SK-N-SH (cell line): ENCODE data around the gene CRYGC.

Experiments used
- CHD2 ChIP-seq: fragments of 150-350 bp; IDR thresholded peaks from 2 replicates; pipeline ENCODE4 v1.6.1; 2018; ENCODE audit warnings: low read length; ENCODE audit not compliant: partially characterized antibody
- EZH2phosphoT487 ChIP-seq: fragments of 200-600 bp; sonication (generic); IDR thresholded peaks from 2 replicates; pipeline ENCODE4 v1.6.1; 2017; ENCODE audit warnings: low read depth, mixed run types, mild to moderate bottlenecking, antibody characterized with exemption, moderate library complexity, borderline replicate concordance
- GATA2 ChIP-seq: sonication (generic); formaldehyde crosslinking; IDR thresholded peaks from 2 replicates; pipeline ENCODE4 v1.5.0; 2020; ENCODE audit warnings: mild to moderate bottlenecking, missing genetic modification reagents
- RAD21 ChIP-seq: IDR thresholded peaks from 2 replicates; pipeline ENCODE4 v1.6.1; 2012; ENCODE audit warnings: mild to moderate bottlenecking, low read length
- YY1 ChIP-seq: IDR thresholded peaks from 2 replicates; pipeline ENCODE4 v1.4.0; 2012; ENCODE audit warnings: low read depth, mild to moderate bottlenecking
- TF ChIP-seq, protein P1 (sequence below): fragments of 200-600 bp; sonication (generic); IDR thresholded peaks from 2 replicates; pipeline ENCODE4 v1.6.1; 2017; ENCODE audit warnings: antibody characterized with exemption, mild to moderate bottlenecking, moderate library complexity
- TF ChIP-seq, protein P2 (sequence below): IDR thresholded peaks from 2 replicates; pipeline ENCODE4 v1.6.1; 2012; ENCODE audit warnings: mild to moderate bottlenecking, low read depth, low read length, moderate library complexity
- TF ChIP-seq, protein P3 (sequence below): IDR thresholded peaks from 2 replicates; pipeline ENCODE4; 2012
- TF ChIP-seq, protein P4 (sequence below): IDR thresholded peaks from 2 replicates; pipeline ENCODE4 v1.4.0; 2012; ENCODE audit warnings: low read depth
- TF ChIP-seq, protein P5 (sequence below): IDR thresholded peaks from 2 replicates; pipeline ENCODE4 v1.4.0; 2012; ENCODE audit warnings: low read depth, borderline replicate concordance
- TF ChIP-seq, protein P6 (sequence below): fragments of 150-350 bp; IDR thresholded peaks from 2 replicates; pipeline ENCODE4 v1.6.1; 2017; ENCODE audit warnings: antibody characterized with exemption, low read length, low read depth, borderline replicate concordance

DNA sequence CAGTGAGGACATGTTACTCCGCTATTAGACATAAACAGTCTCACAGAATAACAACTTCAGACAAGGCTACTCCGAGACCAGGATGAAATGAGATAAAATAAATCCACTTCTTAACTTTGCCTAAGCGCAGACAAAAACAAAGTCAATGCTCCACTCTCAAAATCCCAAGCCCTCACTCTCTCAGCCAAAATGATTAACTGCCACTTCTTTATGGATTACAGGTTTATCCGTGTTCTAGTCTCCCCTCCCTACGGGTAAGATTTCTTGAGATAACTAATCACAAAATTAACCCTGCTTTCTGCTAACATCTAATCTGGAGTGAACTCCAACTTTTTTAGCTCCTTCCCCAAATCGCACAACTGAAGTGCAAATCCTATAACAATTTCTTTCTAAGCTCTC is 1.1 kb upstream of the CRYGC start:
- TF ChIP-seq EZH2phosphoT487 (no peak), YY1 (no peak), CHD2 (no peak), RAD21 (no peak), GATA2 (no peak)
- TF ChIP-seq, protein P1, sequence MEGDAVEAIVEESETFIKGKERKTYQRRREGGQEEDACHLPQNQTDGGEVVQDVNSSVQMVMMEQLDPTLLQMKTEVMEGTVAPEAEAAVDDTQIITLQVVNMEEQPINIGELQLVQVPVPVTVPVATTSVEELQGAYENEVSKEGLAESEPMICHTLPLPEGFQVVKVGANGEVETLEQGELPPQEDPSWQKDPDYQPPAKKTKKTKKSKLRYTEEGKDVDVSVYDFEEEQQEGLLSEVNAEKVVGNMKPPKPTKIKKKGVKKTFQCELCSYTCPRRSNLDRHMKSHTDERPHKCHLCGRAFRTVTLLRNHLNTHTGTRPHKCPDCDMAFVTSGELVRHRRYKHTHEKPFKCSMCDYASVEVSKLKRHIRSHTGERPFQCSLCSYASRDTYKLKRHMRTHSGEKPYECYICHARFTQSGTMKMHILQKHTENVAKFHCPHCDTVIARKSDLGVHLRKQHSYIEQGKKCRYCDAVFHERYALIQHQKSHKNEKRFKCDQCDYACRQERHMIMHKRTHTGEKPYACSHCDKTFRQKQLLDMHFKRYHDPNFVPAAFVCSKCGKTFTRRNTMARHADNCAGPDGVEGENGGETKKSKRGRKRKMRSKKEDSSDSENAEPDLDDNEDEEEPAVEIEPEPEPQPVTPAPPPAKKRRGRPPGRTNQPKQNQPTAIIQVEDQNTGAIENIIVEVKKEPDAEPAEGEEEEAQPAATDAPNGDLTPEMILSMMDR = no peak
- TF ChIP-seq, protein P2, sequence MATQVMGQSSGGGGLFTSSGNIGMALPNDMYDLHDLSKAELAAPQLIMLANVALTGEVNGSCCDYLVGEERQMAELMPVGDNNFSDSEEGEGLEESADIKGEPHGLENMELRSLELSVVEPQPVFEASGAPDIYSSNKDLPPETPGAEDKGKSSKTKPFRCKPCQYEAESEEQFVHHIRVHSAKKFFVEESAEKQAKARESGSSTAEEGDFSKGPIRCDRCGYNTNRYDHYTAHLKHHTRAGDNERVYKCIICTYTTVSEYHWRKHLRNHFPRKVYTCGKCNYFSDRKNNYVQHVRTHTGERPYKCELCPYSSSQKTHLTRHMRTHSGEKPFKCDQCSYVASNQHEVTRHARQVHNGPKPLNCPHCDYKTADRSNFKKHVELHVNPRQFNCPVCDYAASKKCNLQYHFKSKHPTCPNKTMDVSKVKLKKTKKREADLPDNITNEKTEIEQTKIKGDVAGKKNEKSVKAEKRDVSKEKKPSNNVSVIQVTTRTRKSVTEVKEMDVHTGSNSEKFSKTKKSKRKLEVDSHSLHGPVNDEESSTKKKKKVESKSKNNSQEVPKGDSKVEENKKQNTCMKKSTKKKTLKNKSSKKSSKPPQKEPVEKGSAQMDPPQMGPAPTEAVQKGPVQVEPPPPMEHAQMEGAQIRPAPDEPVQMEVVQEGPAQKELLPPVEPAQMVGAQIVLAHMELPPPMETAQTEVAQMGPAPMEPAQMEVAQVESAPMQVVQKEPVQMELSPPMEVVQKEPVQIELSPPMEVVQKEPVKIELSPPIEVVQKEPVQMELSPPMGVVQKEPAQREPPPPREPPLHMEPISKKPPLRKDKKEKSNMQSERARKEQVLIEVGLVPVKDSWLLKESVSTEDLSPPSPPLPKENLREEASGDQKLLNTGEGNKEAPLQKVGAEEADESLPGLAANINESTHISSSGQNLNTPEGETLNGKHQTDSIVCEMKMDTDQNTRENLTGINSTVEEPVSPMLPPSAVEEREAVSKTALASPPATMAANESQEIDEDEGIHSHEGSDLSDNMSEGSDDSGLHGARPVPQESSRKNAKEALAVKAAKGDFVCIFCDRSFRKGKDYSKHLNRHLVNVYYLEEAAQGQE = no peak
- TF ChIP-seq, protein P3, sequence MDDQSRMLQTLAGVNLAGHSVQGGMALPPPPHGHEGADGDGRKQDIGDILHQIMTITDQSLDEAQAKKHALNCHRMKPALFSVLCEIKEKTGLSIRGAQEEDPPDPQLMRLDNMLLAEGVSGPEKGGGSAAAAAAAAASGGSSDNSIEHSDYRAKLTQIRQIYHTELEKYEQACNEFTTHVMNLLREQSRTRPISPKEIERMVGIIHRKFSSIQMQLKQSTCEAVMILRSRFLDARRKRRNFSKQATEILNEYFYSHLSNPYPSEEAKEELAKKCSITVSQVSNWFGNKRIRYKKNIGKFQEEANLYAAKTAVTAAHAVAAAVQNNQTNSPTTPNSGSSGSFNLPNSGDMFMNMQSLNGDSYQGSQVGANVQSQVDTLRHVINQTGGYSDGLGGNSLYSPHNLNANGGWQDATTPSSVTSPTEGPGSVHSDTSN = no peak
- TF ChIP-seq, protein P4, sequence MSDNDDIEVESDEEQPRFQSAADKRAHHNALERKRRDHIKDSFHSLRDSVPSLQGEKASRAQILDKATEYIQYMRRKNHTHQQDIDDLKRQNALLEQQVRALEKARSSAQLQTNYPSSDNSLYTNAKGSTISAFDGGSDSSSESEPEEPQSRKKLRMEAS = no peak
- TF ChIP-seq, protein P5, sequence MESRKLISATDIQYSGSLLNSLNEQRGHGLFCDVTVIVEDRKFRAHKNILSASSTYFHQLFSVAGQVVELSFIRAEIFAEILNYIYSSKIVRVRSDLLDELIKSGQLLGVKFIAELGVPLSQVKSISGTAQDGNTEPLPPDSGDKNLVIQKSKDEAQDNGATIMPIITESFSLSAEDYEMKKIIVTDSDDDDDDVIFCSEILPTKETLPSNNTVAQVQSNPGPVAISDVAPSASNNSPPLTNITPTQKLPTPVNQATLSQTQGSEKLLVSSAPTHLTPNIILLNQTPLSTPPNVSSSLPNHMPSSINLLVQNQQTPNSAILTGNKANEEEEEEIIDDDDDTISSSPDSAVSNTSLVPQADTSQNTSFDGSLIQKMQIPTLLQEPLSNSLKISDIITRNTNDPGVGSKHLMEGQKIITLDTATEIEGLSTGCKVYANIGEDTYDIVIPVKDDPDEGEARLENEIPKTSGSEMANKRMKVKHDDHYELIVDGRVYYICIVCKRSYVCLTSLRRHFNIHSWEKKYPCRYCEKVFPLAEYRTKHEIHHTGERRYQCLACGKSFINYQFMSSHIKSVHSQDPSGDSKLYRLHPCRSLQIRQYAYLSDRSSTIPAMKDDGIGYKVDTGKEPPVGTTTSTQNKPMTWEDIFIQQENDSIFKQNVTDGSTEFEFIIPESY = no peak
- TF ChIP-seq, protein P6, sequence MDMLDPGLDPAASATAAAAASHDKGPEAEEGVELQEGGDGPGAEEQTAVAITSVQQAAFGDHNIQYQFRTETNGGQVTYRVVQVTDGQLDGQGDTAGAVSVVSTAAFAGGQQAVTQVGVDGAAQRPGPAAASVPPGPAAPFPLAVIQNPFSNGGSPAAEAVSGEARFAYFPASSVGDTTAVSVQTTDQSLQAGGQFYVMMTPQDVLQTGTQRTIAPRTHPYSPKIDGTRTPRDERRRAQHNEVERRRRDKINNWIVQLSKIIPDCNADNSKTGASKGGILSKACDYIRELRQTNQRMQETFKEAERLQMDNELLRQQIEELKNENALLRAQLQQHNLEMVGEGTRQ = no peak
